Neural progenitor cell (in vitro differentiated cells): ENCODE data around the gene CYB5RL.

ENCODE experiments used
- CTCF ChIP-seq: fragments of 200-600 bp; sonication (generic); IDR thresholded peaks from 2 replicates; pipeline ENCODE4 v1.5.1; 2017; ENCODE audit warnings: antibody characterized with exemption, mild to moderate bottlenecking
- EZH2 ChIP-seq: fragments of 200-600 bp; sonication (generic); IDR thresholded peaks from 2 replicates; pipeline ENCODE4 v1.6.1; 2017; ENCODE audit warnings: antibody characterized with exemption, mild to moderate bottlenecking, moderate library complexity

GRCh38 chr1:54229281-54229891 lies 29.6 kb upstream of the CYB5RL start:
- TF ChIP-seq EZH2 (no peak), CTCF (no peak)
